Activated CD8-positive, alpha-beta memory T cell treated with anti-CD3 and anti-CD28 coated beads for 4 hours (primary cell): ENCODE measurements around the gene DPF3.
"Not testable (repeated sequence)": the region's sequence is repeated elsewhere in the genome, so short reads cannot be mapped to it uniquely, and the experiment has no call there.

ENCODE experiments used
- DNase-seq, 2 donors: peaks; one replicate each; pipeline ENCODE4 v3.0.0-alpha.2; 2020; ENCODE audit warnings: low read depth in 2 of 2

DPF3 gene

DNA sequence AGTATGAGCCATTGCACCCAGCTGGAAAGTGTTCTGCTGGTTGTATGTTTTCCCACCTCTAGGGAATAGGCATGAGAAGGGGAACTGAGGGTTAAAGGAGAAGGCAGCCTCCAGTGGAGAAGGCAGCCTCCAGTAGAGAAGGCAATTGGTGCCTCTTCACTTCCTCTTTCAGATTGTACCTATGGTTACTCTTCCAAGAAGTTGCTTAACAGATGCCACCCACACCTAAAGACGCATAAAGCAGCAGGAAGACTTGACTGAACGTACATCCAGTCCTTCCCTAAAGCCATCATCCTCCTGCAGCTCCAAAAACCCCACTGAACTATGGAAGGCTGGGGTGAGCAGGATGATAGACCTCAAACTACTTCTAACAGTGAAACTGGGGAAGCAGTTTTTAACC, 13.1 kb downstream of the DPF3 start:
- DNase-seq = no peak

DNA sequence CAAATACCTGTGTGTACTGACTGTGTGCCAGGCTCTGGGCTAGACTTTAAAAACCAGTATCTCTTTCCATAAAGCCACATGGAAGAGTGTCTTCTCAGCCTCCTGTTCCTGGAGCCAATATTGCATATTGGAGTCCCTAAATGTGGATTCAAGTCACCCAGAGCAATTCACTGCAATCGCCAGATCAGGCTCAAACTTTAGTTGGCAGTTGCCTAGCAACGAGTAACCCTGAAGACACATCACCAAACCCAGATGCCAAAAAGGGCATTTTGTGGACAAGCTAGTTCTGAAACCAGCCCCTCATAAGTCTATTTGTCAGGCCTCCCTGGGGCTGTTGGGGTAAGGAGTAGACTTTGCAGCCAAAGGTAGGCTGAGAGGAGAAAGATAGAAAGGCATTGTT, 13.7 kb downstream of the DPF3 start:
- no peak for DNase-seq

DNA sequence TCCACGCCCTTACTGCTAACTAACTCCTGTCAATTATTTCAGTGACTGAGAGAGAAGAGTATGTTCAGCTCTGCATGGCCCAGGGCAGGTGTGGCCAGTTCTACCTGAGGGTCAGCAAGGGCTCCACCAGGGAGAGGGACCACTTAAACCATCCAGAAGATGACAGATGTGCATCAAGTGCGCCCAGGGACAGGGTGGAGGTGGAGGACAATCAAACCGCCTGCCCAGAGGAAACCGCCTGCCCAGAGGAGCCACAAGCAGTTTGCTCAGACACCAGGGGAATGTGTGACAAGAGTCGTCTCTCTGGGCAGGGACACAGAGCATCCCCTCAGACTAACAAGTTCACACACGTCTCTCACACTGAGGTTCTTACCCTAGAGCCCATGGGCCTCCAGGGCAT, 14.5 kb downstream of the DPF3 start:
- no peak for DNase-seq

- DNase-seq = no peak
These were observed 15.2 kb downstream of the DPF3 start for GRCh38 chr14:72878746-72879145.

- no peak for DNase-seq
These were observed 17.2 kb downstream of the DPF3 start for GRCh38 chr14:72876710-72877063.

GRCh38 chr14:72876005-72876709, 17.7 kb downstream of the DPF3 start:
- no peak for DNase-seq

GRCh38 chr14:72870878-72871277, 23.0 kb downstream of the DPF3 start:
- DNase-seq = not testable (repeated sequence)

- no peak for DNase-seq
These were observed 24.2 kb downstream of the DPF3 start for GRCh38 chr14:72869407-72870329.

GRCh38 chr14:72868500-72868899, 25.4 kb downstream of the DPF3 start:
- no peak for DNase-seq

GRCh38 chr14:72864712-72865365, 29.1 kb downstream of the DPF3 start:
- no peak for DNase-seq

DNA sequence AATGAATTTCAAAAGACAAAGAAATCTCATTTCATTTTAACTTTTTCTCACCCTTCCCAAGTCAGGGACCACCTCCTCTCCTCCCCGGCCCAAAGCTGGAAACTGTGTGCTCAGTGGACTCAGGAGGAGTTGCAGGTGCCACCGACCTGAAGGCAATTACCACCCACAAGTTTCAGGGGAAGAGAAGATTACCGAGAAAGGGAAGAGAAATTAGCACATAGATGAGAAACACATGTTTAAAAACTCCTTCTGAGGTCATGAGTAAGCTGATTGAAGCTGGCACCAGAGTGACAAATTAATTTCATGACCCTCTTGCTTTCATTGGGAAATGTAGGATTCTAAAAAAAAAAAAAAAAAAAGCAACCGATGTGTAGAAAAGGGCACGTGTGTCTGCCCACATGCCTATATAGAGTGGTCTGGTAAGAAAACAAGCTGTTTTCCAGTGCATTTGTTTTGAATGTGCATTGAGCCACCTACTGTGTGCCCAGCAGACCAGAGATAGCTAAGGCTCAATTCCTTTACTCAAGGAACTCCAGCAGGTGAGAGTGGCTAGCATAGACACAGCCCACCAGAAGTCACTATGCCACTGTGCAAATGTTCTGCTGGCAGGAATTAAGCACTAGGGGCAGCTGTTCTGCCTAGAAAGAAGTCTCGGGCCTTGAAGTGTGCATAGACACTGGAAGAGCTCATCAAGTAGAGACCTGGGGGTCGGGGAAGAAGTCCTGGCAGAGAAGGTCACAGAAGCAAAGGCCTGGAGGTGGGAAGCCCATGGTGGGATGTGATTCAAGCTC, 30.5 kb downstream of the DPF3 start:
- no peak for DNase-seq

- DNase-seq = no peak
These were observed 37.2 kb downstream of the DPF3 start for GRCh38 chr14:72856530-72857266.

DNA sequence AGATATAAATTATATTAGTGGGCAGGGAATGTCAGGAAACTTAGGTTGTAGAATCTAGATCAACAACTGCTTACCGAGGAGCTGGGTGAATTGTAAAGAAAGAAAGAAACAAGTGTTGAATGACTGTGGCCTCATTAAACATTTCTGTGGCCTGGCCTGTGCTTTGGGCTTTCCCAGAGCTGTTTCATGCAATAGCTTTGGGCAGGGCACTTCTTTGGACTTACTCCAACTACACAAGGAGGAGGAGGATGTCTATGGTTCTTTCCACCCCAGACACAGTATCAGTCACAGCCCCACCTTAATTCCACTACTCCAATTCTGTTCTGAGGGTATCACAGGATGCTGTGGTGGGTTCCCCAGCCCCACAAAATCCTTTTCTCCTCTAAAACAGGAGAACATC, 38.0 kb downstream of the DPF3 start:
- no peak for DNase-seq

- DNase-seq = no peak
These were observed 41.7 kb downstream of the DPF3 start for GRCh38 chr14:72852194-72852593.

DNA sequence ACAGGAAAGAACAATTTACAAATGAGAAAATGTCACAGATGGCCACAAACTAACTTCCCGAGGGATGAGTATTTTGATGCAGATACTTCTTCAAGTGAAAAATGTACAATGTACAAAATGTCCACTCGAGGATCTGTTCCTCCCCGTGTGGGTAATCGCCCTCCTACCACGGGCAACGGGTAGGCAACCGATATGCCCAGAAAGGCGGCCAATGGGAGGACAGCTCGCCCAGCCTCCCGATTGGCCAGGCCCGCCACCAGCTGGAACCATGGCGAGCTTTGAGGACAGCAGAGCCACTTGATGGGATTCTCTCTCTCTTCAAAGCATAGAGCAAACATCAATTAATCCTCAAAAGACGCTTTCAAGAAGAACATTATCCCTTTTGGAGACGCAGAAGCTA, 42.3 kb downstream of the DPF3 start:
- DNase-seq = no peak

- DNase-seq = no peak
These were observed 43.5 kb downstream of the DPF3 start for GRCh38 chr14:72850360-72850759.

DNA sequence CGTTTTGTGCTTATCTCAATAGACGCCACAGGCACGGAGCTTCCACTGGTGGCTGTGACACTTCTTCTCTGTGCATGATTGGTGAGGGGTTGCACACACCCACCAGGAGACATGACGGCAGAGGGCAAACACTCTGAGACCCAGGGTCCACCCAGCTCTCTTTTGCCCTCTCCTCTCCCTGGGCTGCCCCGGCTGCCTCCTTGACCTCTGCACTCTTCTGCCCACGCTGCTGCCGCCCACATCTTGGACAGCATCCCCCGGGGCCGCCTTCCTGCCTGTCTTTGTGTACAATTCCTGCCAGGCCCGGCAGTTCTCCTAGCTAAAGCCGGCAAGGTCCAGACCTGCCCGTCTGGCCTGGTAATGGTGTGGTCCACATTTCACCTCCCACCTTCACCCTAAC, 44.7 kb downstream of the DPF3 start:
- no peak for DNase-seq

- DNase-seq = no peak
These were observed 46.2 kb downstream of the DPF3 start for GRCh38 chr14:72847721-72848120.

DNA sequence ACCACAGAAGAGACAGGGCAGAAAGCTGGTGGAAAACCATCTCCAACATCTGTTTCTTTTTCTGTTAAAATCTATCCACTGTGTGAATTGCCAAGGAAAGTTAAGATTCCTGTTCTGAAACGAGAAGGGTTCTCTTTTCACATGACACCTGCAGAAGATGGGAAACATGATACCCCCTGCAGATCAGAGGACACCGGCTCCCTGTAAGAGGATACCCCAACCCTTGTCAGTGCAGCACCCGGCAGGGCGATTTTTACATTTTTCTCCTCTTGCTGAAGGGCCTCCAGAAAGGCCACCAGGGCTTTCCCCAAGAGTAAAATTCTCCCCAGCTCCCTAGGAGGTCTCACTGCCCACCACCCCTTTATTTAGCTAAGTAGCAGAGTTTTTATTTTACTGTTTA, 48.2 kb downstream of the DPF3 start:
- no peak for DNase-seq

DNA sequence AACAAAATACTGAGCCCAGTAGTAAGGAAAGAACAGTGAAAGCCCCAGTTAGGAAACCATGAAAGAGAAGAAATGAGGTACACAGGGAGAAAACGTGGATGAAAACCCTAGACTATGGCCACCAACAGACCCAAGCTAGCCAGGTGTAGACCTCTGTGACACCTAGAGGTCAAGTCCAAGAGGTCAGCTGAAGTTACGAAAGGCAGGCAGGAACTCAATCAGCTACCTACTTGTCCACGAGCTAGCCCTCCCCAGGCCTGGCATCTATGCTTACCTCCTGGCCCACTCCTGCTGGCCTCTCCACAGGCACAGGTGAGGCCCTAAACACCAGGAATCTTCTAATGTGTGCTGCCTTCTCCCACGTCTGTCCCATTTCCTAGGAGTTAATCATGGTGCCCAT, 48.7 kb downstream of the DPF3 start:
- no peak for DNase-seq

DNA sequence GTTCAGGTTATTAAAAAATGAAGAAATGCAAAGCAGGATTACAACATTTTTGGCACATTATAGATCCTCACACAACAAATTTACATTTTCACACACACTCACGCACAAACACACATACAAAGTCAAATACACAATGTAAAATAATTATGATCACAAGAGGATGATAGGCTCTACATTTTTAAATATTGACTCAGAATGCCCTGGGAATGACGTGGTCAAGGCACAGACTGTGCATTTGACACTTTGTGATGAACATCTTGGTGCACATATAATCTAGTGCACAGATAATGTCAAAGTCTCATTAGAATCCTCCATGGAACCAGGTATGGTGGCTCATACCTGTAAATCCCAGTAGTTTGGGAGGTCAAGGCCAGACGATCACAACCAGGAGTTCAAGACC, 49.4 kb downstream of the DPF3 start:
- no peak for DNase-seq
